Vagina (tissue), 2 donors: ENCODE results near the gene TNS3.

Experiments used
- POLR2A ChIP-seq, 2 donors: fragments of 450-650 bp; IDR thresholded peaks; one replicate each; pipeline ENCODE4 v1.6.1; 2017; ENCODE audit warnings: antibody characterized with exemption in 2 of 2, mild to moderate bottlenecking in 2 of 2, moderate library complexity in 2 of 2
- POLR2AphosphoS5 ChIP-seq, 2 donors: sonication (generic); formaldehyde crosslinking; IDR thresholded peaks; one replicate each; pipeline ENCODE4 v1.9.0; 2017; ENCODE audit warnings: antibody characterized with exemption in 2 of 2, mild to moderate bottlenecking in 2 of 2, low read depth in 1 of 2; ENCODE audit not compliant: insufficient read depth in 1 of 2
- TF ChIP-seq, protein P1 (sequence below), 3 experiments: fragments of 450-650 bp in 2 of 3; fragments of 200-600 bp in 1 of 3; sonication (generic) in 1 of 3; IDR thresholded peaks; one replicate each; pipeline ENCODE4 v1.5.1; 2017 to 2019; ENCODE audit warnings: antibody characterized with exemption in 3 of 3, mild to moderate bottlenecking in 2 of 3, moderate library complexity in 2 of 3

DNA sequence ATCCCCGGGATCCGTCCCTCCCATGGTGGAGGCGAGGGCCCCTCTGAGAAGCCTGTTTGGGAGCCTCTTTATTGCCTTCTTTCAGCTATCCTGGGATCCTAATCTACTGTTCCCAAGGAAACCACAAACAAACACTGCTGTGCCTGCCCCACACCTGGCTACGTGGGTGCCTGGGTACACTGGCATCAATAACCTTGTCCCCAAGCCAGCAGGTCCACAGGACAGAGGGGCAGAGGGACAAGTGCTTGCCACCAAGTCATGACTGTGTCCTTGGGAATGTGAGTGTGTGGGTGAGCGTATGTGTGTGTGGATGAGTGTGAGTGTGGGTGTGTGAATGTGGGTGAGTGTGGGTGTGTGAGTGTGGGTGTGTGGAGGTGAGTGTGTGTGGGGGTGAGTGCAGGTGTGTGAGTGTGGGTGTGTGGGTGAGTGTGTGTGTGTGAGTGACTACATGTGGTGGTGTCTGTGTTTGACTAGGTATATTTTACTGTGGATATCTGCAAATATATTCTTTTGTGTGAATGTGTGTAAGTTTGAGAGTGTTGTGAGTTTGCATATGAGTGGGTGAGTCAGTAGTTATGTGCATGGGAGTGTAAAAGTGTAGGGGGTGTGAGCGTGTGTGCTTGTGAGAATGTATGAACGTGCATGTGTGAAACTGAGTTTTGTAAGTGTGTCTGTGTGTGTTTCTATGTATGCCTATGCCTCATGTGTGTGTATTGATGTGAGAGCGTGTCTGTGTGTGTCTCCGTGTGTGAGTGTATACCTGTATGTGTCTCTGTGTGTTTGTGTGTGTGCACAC lies 96.1 kb downstream of the TNS3 start:
- TF ChIP-seq, protein P1, sequence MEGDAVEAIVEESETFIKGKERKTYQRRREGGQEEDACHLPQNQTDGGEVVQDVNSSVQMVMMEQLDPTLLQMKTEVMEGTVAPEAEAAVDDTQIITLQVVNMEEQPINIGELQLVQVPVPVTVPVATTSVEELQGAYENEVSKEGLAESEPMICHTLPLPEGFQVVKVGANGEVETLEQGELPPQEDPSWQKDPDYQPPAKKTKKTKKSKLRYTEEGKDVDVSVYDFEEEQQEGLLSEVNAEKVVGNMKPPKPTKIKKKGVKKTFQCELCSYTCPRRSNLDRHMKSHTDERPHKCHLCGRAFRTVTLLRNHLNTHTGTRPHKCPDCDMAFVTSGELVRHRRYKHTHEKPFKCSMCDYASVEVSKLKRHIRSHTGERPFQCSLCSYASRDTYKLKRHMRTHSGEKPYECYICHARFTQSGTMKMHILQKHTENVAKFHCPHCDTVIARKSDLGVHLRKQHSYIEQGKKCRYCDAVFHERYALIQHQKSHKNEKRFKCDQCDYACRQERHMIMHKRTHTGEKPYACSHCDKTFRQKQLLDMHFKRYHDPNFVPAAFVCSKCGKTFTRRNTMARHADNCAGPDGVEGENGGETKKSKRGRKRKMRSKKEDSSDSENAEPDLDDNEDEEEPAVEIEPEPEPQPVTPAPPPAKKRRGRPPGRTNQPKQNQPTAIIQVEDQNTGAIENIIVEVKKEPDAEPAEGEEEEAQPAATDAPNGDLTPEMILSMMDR (IDR thresholded peaks at IDR 0.05): no peak
- TF ChIP-seq POLR2A (IDR thresholded peaks at IDR 0.05): no peak
- TF ChIP-seq POLR2AphosphoS5 (IDR thresholded peaks at IDR 0.05; ENCODE audit: insufficient read depth in 1 of 2, low read depth in 1 of 2): no peak
